SK-N-MC (cell line): ENCODE data around the gene KCNJ1.

Experiments
- DNase-seq: peaks from one replicate; pipeline ENCODE4 v3.0.0-alpha.2; 2011; ENCODE audit warnings: low read depth, low spot score
- H3K27ac ChIP-seq: fragments of 200-600 bp; sonication (generic); 2 replicates; pipeline ENCODE4 v1.5.1; 2016; ENCODE audit warnings: mixed run types
- H3K36me3 ChIP-seq: fragments of 200-600 bp; sonication (generic); 2 replicates; pipeline ENCODE4 v1.6.1; 2017; ENCODE audit warnings: antibody characterized with exemption, low read length, mixed read lengths; ENCODE audit not compliant: insufficient read depth
- H3K4me3 ChIP-seq: fragments of 200-600 bp; sonication (generic); 2 replicates; pipeline ENCODE4 v1.5.1; 2016
- H3K9ac ChIP-seq: fragments of 200-600 bp; sonication (generic); 2 replicates; pipeline ENCODE4 v1.8.0; 2017; ENCODE audit warnings: mixed run types, mixed read lengths; ENCODE audit not compliant: insufficient read length
- H3K9me3 ChIP-seq: fragments of 200-600 bp; sonication (generic); 2 replicates; pipeline ENCODE4 v1.6.1; 2017; ENCODE audit warnings: low read depth, mild to moderate bottlenecking, antibody characterized with exemption, low read length, moderate library complexity, mixed read lengths
- EZH2 ChIP-seq: fragments of 200-600 bp; sonication (generic); IDR thresholded peaks from one replicate; pipeline ENCODE4 v1.6.1; 2017; ENCODE audit warnings: antibody characterized with exemption
- FOXP2 ChIP-seq: optimal IDR thresholded peaks from 2 replicates; pipeline ENCODE3; 2011; ENCODE audit warnings: mild to moderate bottlenecking, moderate library complexity; ENCODE audit not compliant: insufficient read depth; ENCODE audit errors: extremely low read length, control extremely low read depth
- POLR2AphosphoS5 ChIP-seq: IDR thresholded peaks from 2 replicates; pipeline ENCODE4 v1.6.1; 2012; ENCODE audit warnings: mild to moderate bottlenecking, low read depth, low read length, borderline replicate concordance

KCNJ1 gene

GRCh38 chr11:128867277-128867676 lies at the start of gene KCNJ1:
KCNJ1 (minus strand) TSS chr11:128867296; CDS start chr11:128840243, 27,053 bp downstream.
- no peak for DNase-seq
- Histone ChIP-seq H3K9me3 (no peaks in the 10 kb centered on the region), H3K36me3 (no peaks in the 10 kb centered on the region), H3K9ac (no peak within 1 kb of the TSS), H3K4me3 (no peak within 1 kb of the TSS), H3K27ac (no peak within 1 kb of the TSS)
- no peak for TF ChIP-seq FOXP2
- TF ChIP-seq POLR2AphosphoS5 = no peak
- TF ChIP-seq EZH2 = no peak

GRCh38 chr11:128916681-128917080 lies 49.6 kb upstream of the KCNJ1 start:
- Histone ChIP-seq H3K27ac (no peak overlapping the region), H3K4me3 (no peak overlapping the region), H3K36me3 (no peaks in the 10 kb centered on the region), H3K9me3 (no peaks in the 10 kb centered on the region), H3K9ac (no peak overlapping the region)
- no peak for DNase-seq
- TF ChIP-seq EZH2 = no peak
- no peak for TF ChIP-seq POLR2AphosphoS5
- no peak for TF ChIP-seq FOXP2

- TF ChIP-seq EZH2 = no peak
- no peaks in the 10 kb centered on the region for H3K36me3 ChIP-seq
- H3K27ac ChIP-seq = no peak overlapping the region
- H3K4me3 ChIP-seq = no peak overlapping the region
- DNase-seq = no peak
- no peaks in the 10 kb centered on the region for H3K9me3 ChIP-seq
- H3K9ac ChIP-seq = no peak overlapping the region
Observed at GRCh38 chr11:128916037-128916572, 49.0 kb upstream of the KCNJ1 start.

GRCh38 chr11:128915149-128915521 lies 48.0 kb upstream of the KCNJ1 start:
- TF ChIP-seq EZH2 (no peak), FOXP2 (no peak), POLR2AphosphoS5 (no peak)
- H3K36me3 ChIP-seq = no peaks in the 10 kb centered on the region
- no peak overlapping the region for H3K27ac ChIP-seq

GRCh38 chr11:128914216-128915148 lies 47.4 kb upstream of the KCNJ1 start:
- DNase-seq = no peak
- Histone ChIP-seq H3K27ac (no peak overlapping the region), H3K9ac (no peak overlapping the region), H3K4me3 (no peak overlapping the region), H3K36me3 (no peaks in the 10 kb centered on the region), H3K9me3 (no peaks in the 10 kb centered on the region)
- TF ChIP-seq FOXP2 (no peak), POLR2AphosphoS5 (no peak), EZH2 (no peak)

More at GRCh38 chr11:128915149-128915521, 48.0 kb upstream of the KCNJ1 start:
- Histone ChIP-seq H3K9me3 (no peaks in the 10 kb centered on the region), H3K9ac (no peak overlapping the region), H3K4me3 (no peak overlapping the region)
- no peak for DNase-seq

GRCh38 chr11:128913806-128914205 lies 46.7 kb upstream of the KCNJ1 start:
- TF ChIP-seq EZH2 (no peak), POLR2AphosphoS5 (no peak), FOXP2 (no peak)
- H3K9me3 ChIP-seq = no peaks in the 10 kb centered on the region
- H3K4me3 ChIP-seq = no peak overlapping the region
- no peaks in the 10 kb centered on the region for H3K36me3 ChIP-seq
- H3K9ac ChIP-seq = no peak overlapping the region
- DNase-seq = no peak
- no peak overlapping the region for H3K27ac ChIP-seq

GRCh38 chr11:128911701-128912100 lies 44.6 kb upstream of the KCNJ1 start:
- H3K4me3 ChIP-seq = no peak overlapping the region
- TF ChIP-seq EZH2 (no peak), POLR2AphosphoS5 (no peak), FOXP2 (no peak)
- H3K9me3 ChIP-seq = no peaks in the 10 kb centered on the region
- no peak overlapping the region for H3K9ac ChIP-seq
- no peak for DNase-seq
- H3K36me3 ChIP-seq = no peaks in the 10 kb centered on the region
- H3K27ac ChIP-seq = no peak overlapping the region

GRCh38 chr11:128911239-128911638 lies 44.1 kb upstream of the KCNJ1 start:
- no peak overlapping the region for H3K9ac ChIP-seq
- no peak overlapping the region for H3K27ac ChIP-seq
- DNase-seq = no peak
- TF ChIP-seq EZH2 (no peak), FOXP2 (no peak), POLR2AphosphoS5 (no peak)
- no peaks in the 10 kb centered on the region for H3K9me3 ChIP-seq
- H3K4me3 ChIP-seq = no peak overlapping the region
- H3K36me3 ChIP-seq = no peaks in the 10 kb centered on the region
